ENCODE results near the gene ARHGAP31.

DNA sequence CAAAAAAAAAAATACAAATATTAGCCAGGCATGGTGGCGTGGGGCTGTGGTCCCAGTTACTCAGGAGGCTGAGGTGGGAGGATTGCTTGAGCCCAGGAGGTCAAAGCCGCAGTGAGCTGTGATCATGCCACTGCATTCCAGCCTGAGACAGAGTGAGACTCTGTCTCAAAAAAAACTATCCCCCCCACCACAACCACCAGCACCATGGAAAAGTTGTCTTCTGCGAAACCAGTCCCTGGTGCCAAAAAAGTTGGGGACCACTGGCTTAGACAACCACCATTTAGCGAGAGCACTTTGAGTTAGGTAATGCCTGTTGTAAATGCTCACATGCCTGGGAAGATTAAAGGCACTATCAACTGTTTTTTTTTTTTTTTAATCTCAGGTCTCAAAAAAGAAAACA lies 15.4 kb downstream of the ARHGAP31 start:
- TF ChIP-seq, protein P1, sequence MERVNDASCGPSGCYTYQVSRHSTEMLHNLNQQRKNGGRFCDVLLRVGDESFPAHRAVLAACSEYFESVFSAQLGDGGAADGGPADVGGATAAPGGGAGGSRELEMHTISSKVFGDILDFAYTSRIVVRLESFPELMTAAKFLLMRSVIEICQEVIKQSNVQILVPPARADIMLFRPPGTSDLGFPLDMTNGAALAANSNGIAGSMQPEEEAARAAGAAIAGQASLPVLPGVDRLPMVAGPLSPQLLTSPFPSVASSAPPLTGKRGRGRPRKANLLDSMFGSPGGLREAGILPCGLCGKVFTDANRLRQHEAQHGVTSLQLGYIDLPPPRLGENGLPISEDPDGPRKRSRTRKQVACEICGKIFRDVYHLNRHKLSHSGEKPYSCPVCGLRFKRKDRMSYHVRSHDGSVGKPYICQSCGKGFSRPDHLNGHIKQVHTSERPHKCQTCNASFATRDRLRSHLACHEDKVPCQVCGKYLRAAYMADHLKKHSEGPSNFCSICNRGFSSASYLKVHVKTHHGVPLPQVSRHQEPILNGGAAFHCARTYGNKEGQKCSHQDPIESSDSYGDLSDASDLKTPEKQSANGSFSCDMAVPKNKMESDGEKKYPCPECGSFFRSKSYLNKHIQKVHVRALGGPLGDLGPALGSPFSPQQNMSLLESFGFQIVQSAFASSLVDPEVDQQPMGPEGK (CRISPR knock-in tag; IDR thresholded peaks at IDR 0.05; ENCODE audit: borderline replicate concordance): no peak
- TF ChIP-seq, protein P2, sequence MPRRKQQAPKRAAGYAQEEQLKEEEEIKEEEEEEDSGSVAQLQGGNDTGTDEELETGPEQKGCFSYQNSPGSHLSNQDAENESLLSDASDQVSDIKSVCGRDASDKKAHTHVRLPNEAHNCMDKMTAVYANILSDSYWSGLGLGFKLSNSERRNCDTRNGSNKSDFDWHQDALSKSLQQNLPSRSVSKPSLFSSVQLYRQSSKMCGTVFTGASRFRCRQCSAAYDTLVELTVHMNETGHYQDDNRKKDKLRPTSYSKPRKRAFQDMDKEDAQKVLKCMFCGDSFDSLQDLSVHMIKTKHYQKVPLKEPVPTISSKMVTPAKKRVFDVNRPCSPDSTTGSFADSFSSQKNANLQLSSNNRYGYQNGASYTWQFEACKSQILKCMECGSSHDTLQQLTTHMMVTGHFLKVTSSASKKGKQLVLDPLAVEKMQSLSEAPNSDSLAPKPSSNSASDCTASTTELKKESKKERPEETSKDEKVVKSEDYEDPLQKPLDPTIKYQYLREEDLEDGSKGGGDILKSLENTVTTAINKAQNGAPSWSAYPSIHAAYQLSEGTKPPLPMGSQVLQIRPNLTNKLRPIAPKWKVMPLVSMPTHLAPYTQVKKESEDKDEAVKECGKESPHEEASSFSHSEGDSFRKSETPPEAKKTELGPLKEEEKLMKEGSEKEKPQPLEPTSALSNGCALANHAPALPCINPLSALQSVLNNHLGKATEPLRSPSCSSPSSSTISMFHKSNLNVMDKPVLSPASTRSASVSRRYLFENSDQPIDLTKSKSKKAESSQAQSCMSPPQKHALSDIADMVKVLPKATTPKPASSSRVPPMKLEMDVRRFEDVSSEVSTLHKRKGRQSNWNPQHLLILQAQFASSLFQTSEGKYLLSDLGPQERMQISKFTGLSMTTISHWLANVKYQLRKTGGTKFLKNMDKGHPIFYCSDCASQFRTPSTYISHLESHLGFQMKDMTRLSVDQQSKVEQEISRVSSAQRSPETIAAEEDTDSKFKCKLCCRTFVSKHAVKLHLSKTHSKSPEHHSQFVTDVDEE (CRISPR knock-in tag; IDR thresholded peaks at IDR 0.05): no peak
- no peak for TF ChIP-seq TCF4 (CRISPR knock-in tag; IDR thresholded peaks at IDR 0.05; ENCODE audit: borderline replicate concordance)
- no peak for TF ChIP-seq ARNTL (CRISPR knock-in tag; IDR thresholded peaks at IDR 0.05; ENCODE audit: borderline replicate concordance, low read depth)
- no peak for TF ChIP-seq PPARA (CRISPR knock-in tag; IDR thresholded peaks at IDR 0.05; ENCODE audit: borderline replicate concordance)
- TF ChIP-seq, protein P3, sequence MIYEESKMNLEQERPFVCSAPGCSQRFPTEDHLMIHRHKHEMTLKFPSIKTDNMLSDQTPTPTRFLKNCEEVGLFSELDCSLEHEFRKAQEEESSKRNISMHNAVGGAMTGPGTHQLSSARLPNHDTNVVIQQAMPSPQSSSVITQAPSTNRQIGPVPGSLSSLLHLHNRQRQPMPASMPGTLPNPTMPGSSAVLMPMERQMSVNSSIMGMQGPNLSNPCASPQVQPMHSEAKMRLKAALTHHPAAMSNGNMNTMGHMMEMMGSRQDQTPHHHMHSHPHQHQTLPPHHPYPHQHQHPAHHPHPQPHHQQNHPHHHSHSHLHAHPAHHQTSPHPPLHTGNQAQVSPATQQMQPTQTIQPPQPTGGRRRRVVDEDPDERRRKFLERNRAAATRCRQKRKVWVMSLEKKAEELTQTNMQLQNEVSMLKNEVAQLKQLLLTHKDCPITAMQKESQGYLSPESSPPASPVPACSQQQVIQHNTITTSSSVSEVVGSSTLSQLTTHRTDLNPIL (CRISPR knock-in tag; IDR thresholded peaks at IDR 0.05; ENCODE audit: low read depth): no peak
- TF ChIP-seq ZNF70 (CRISPR knock-in tag; IDR thresholded peaks at IDR 0.05): no peak
- no peak for TF ChIP-seq TOX (CRISPR knock-in tag; IDR thresholded peaks at IDR 0.05; ENCODE audit: borderline replicate concordance)
- TF ChIP-seq GLIS3 (CRISPR knock-in tag; IDR thresholded peaks at IDR 0.05): no peak
- no peak for TF ChIP-seq ZNF8 (CRISPR knock-in tag; IDR thresholded peaks at IDR 0.05)
- TF ChIP-seq ZFP3 (CRISPR knock-in tag; IDR thresholded peaks at IDR 0.05): no peak
- no peak for TF ChIP-seq ISL1 (CRISPR knock-in tag; IDR thresholded peaks at IDR 0.05)
- TF ChIP-seq BACH2 (CRISPR knock-in tag; IDR thresholded peaks at IDR 0.05; ENCODE audit: borderline replicate concordance): no peak

Data from SK-N-SH treated with all-trans-retinoic acid at 6 μM for 48 hours (cell line).